ENCODE data around the gene BCAN.

The BCAN gene

DNA sequence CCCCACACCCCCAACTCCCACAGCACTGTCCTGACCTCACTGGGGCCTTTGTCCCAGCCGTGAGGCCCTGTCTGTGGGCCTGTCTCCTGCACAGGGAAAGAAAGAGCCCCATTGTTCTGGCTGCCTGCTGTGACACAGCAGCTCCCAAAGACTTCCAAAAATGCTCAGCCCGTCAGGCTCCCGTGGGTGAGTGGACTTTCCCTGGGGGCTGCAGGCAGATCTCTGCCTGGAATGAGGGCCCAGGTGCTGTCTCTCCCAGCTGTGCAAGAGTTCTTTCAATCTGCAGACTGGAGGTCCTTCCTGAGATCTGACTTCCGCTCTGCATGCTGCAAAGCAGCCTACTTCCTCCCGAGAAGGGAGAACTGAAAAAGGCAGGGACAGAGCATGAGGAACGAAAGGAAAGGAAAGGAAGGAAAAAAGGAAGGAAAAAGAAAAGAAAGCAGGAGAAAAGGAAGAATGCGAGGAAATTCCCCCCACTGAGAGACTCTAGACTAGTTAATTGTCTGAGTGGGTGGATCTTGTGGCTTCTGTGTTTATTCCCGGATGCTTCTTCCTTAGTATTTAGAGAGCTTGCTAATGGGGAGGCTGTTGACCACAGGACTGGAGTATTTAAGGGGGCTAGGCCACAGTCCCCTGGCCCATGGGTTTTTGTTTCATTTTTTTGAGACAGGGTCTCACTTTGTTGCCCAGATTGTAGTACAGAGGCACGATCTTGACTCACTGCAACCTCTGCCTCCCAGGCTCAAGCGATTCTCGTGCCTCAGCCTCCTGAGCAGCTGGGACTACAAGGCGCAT is 20.3 kb downstream of the BCAN start:
- no peak for DNase-seq

DNA sequence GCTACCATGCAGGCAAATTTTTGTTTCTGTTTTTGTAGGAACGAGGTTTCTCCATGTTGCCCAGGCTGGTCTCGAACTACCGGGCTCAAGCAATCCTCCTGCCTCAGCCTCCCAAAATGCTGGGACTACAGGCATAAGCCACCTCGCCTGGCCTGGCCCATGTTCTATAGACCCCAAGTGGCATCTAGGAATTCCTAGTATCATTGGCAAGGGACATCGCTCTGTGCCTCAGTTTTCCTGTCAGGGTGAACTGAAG is 20.8 kb downstream of the BCAN start:
- no peak for DNase-seq

DNA sequence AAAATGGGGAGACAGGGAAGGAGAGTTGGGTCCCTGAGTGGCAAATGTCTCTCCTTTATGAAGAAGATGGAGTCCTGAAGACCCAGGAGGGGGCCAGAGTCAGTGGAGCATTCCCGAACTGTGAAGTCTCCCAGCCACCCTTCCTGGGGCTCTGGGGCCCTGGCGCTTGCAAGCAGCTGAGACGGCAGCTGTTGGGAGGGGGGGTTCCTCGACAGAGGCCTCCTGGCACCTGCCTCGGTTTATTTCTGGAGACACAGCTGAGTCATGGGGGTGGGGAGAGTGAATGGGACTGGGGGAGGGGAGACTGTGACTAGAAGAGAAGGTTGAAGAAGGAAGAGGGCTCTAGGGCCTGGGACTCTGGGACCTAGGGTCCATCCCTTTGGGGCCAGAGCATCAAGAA is 21.3 kb downstream of the BCAN start:
- DNase-seq: no peak

DNA sequence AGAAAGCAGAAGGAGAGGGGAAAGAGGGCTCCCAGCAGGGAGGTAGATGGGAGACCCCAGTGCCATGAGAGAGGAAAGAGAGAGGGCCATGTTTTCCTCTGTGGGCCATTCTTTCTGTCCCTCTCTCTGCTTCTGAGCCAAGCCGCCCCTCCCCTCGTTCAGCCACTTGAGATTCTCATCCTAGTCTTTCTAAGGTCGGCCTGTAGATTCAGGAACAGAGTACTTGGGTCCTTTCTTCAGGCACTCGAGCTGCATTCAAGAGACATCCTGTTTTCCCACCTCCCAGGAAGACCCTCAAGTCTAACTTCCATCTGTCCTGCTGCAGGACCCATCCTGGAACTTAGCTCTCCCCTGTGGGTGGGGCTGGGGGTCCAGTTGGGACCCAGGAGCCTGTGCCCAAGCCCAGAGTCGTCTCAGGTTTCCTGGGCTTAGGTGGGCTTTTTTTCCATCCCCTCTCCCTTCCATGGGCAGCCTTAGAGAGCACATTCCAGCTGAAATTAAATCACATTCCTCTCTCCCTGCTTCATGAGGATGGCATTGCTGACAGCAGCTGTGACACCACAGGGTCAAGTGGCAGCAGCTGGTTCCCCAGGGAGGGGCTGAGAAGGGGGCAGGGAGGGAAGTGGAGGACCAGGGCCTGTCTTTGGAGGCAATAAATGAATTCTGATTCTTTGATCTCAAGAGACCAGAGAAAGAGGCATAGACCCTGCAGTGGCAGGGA is 22.3 kb downstream of the BCAN start:
- DNase-seq: no peak

DNA sequence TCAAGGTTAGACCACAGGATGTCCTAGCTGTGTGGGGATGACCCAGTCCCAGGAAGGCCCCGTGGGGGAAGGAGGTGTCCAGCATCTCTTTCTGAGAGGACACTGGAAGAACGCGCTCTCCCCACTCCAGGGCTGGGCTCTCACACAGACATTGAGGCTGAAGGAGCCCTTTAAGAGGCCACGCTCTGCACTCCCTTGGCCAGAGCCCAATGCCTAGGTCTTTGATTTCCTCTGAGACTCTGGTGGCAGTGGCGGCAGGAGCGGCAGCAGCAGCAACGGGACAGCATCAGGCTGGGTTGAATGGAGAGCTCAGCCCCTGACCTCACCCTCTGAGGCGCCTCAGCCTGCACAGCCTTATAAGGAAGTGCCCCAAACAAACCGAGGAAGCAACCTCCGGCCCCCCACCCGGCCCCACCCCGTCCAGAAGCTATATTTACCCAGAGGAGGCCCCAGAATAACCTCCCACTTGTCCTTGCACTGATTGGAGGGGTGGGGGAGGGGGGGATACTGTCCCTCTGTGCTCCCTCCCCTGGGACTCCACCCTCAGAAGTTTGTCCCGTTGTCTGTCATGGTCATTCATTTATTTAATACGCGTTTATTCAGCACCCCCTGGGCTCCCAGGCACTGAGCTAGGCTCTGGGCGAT is 23.0 kb downstream of the BCAN start:
- no peak for DNase-seq

DNA sequence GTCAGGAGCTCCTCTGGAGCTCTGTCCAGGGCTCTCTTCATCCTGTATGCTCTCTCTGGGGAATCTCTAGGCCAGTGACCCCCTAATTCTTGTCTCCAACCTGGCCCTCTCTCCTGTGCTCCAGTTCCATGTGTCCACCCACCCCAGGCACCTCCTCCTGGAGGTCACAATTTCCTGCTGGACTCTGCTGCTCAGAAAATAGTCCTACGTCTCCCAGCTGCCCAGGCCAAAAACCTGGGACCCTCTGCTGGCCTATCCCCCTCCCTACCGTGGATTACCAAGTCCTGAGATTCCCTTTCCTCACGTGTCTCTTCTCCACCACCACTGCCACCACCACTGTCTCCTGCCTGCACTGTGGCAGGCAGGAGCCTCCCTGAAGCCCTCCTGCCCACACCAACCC is 23.6 kb downstream of the BCAN start:
- no peak for DNase-seq

DNA sequence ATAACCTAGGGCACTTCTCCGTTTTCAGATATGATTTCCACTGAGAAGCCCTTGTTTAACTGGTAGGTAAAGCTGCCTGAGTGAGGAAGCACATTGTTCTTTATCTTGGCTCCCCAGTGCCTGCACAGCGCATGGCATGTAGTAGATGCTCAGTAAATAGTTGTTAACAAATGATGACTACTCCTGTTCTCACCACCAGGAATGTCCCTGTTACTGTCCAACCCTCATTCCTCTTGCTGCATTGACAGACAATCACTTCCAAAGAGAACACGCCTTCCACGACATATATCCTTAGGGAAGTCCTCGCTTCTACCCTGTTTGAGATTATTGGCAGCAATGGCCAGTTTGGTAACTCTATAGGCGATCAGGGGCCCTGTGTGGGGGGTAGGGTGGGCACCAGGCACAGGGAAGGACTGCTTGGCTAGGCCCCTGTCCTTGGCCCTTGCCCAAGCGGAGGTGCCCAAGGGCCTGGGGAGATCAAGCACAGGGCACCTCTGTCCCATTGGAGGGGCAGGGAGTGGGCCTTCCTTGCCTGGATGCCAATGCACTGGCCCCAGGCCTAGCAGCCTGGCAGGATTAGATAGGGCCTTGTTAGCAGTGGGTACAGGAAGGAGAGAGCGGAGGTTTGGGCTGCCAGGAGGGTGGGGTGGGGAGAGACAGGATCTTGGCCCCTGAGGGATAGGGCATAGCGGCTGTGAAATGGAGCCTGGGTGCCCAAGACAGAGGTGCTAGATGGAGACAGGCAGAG is 25.1 kb downstream of the BCAN start:
- no peak for DNase-seq

DNA sequence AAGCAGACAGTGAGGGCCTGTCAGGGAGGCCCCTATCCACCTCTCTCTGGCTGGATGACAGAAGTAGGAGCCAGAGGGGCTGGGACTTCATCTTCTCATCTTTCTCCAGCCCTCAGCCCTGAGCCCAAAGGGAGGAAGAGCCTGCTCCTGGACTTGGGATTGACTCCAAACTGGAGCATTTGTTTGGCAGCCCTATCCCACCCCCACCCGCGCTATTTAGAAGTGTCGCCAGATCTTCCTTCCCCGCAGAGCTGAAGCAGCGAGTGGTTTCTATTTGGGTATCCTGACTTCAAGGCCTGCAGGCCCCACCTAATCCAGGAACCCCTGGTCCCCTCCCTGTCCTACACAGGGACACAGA is 25.7 kb downstream of the BCAN start:
- no peak for DNase-seq

DNA sequence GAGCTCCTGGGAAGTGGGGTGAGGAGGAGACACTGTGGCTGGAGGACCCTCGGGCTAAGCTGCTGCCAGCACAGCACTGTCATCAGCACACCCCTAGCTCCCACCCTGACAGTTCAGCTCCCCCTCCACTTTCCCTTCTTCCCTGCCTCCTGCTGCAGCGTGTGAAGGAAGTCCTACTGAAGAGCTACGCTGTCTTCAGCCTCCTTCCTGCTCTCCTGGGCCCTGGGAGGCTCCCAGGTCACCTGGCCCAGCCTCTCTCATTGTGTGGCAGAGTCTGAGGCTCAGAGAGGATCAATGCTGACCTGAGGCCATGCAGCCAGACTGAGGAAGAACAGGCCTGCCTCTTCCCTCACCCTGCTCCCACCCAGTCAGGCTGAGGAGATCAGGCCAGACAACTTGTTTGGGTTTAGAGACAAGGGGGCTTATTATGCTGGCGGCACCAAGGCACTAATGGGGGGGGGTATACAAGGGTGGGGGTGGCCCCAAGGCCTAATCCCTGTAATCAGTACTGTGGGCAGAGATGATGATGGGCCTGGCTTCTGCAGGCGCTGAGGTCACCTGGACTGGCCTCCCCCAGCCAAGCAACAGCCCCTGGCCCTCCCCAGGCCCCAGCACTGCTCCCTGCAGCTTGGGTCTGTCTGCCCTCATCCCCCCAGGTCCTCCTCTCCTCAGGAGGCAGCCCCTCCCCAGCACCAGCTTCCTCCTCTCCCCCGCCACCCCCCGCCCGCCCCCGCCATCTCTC is 26.2 kb downstream of the BCAN start:
- DNase-seq: no peak

DNA sequence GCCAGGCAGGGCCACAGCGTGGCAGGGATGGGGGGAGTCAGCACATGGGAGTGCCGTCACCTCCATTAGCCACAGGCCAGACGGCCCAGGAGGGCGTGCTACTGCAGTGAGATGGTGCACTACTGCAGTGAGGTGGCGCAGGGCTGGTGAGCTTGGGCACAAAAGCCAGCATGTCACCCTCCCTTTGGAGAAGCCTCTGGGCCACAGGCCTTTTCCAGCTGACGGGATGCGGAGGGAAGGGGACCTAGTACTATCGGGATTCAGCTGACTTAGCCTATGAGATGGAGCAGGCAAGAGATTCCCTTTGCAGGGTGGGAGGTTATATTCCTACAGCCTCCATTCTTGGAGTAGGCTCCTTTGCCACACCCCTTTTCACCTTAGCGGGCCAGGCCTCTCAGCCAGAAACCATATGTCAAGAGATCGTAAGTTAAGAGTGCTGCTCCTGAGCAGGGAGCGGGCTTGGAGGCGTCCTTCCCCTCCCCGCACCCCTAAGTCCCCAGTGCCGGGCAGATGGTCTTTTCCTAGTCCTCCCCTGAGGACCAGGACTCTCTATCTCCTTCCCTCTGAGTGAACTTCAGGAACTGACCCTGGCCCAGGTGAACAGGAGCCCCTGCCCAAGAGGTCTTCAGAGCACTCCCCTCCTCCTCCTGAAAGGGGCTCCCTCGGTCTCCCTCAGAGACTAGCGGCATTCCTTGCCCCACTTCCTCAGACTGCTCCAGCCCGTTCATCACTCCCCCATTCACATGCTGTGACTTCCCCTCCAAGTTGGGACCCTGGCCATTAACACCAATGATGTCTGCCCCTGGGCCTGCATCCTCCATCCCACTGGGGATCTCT is 27.1 kb downstream of the BCAN start:
- DNase-seq: no peak

DNA sequence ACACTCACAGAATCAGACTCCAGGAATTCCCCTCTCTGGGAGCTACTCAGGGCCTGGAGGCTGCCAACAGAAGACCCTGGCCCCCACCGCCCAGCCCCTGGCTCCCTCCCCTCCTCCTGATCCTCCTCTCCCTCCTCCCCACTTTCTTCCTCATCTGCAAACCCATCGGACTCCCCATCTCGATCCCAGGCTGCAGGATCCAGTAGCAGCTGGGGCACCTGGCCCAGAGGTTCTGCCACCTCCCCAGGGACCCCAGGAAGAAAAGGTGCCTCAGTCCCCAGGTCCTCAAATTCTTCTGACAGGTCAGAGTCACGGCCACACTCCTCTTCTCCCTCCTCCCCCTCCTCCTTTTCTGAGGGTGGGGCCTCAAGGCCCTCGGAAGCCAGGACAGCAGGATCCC is 27.9 kb downstream of the BCAN start:
- DNase-seq: no peak

DNA sequence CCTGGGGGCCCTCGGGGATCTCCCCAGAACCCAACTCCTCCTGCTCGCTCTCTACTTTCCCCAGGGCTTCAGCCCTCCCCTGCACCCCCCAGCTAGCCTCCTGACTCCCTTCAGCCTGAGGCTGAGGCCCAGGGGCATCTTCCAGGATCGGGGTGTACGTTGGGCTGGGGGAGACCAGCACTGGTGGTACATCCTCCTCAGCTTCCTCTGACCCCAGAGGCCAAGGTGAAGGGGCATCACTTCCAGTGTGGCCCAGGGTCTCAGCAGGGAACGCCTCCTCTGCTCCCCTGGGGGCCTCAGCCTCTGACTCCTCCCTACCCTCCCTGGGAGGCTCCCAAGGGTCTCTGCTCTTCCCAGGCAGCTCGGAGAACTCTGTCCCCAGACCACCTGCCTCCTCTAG is 28.4 kb downstream of the BCAN start:
- DNase-seq: no peak

DNA sequence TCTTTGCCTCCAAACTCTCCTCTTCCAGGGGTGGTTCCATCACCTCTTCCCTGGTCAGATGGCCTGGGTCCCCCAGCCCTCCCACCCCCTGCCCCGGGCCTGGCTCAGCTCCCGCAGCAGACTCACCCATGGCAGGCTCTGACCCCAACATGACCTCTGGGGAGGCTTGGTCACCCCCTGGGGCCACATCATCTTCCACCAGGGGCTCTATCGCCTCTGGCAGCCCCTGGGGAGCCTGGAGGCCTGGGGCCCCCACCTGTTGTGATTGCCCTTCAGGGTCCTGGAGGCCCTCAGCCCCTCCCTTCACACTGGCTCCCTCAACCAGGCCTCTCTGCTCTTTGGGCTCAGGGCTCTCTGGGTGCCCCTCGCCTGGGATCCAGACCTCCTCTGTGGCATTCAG is 28.9 kb downstream of the BCAN start:
- DNase-seq: no peak

DNA sequence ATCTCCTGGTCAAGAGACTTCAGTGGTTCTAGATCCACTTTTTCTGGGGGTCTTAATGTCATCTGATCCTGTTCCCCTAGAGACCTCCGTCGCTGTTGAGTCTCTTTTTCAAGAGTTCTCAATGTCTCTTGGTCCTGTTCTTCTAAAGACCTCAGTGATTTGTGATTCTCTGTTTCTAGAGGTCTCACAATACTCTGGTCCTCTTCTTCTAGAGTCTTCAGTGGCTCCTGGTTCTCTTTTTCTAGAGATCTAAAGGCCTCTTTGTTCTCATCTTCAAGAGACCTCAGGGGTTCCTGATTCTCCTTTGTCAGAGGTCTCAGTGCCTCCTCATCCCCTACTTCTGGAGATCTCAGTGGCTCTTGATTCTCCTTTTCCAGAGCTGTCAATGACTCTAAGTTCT is 29.9 kb downstream of the BCAN start:
- DNase-seq: no peak

DNA sequence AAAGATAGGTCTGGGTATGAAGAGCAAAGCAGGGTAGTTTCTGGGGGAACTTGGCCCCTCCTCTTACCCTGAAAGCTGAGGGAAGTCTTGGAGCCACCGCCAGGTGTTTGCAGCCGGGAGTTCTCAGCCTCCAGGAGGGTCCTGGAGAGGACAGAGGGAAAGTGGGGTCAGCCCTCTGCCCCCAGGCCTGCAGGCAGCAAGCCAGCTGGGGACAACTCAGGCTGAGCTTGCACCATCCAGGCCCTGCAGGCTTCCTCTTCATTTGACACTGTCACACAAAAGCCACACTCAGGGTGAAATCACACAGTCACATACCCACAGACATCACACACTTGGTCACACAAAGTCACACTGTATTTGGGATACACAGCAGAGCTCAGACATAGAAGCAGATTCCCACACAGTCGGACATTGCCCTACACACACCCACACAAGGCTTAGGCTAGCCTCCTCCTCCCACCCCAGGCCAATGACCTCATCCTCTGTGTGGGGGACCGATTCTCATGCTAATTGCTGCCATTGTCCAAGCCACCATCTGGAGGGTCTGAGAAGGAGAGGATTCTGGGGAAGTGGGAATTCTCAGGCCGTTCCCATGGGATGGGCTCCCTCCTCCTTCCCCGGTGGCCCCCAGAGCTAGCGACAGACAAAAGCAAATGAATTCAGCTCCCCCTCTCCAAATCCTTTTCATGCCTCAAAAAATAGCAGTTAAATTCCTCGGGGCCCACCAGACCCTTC is 31.6 kb downstream of the BCAN start:
- no peak for DNase-seq

DNA sequence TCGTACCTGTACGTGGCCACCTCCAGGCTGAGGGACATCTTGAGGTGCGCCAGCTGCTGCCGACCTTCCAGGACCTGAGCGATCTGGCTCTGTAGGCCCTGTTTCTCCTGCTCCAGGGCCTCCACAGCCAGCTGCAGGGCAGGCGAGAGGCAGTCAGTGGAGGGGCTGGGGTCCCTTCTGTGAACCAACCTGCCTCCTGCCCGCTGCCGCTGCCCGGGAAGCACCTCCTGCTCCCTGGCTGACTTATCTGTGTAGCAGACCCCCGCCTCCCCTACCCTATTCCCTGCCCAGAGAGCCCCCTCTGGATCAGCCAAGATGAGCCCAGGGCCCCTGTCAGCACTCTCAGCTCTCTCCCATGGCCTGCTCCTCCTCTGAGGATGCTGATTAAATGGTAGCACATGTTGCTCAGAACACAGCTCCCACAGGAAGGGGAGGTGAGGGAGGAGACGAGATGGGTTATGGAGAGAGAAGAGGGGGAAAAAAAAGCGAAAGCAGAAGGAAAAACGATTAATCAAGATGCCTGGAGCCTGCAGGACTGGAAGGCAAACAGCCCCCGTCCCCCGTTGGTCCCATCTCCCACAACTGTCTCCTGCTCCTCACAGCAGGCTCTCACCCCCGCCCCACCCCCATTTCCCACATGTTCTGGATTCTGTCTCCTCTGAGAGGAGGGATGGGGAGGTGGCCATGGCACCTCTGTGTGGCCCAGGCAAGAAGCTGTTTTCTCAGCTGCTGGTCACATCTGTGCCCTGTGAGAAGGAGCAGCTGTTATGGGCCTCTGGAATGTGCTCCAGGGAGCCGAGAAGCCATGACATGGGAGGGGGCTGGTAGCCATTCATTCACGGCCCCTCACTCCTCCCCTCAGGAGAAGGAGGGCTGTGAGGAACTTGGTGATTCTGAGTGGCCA is 33.5 kb downstream of the BCAN start:
- no peak for DNase-seq

DNA sequence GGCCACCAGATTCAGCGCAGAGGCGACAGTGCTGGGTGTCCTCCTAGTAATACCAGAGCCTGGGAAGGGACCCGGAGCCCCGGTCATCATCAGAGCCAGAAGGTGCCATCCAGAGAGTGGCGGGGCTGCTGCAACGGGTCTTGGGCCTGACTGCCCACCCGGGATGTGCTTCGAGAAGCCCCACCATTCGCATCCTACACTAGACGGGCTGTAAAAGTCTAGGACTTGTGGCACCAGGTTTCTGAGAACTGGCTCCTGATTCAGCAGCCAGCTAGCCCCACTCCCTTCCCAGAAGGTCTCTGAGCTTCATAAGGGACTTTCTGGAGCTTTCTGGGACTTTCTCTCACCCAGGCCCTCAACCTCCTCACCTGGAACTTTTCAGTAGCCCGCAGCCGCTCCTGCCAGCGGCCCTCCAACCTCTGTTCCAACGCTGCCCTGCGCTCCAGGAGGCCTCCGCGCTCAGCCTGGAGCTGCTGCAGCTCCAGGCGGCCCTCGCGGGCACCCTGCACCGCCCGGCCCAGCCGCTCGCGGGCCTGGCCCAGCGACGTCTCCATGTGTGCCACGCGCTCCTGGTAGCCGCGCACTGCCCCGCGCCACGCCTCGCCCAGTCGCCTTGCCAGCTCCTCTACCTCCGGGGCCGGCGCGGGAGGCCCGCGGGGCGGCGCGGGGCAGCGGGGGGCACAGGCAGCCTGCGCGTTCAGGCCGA is 34.4 kb downstream of the BCAN start:
- DNase-seq: no peak

DNA sequence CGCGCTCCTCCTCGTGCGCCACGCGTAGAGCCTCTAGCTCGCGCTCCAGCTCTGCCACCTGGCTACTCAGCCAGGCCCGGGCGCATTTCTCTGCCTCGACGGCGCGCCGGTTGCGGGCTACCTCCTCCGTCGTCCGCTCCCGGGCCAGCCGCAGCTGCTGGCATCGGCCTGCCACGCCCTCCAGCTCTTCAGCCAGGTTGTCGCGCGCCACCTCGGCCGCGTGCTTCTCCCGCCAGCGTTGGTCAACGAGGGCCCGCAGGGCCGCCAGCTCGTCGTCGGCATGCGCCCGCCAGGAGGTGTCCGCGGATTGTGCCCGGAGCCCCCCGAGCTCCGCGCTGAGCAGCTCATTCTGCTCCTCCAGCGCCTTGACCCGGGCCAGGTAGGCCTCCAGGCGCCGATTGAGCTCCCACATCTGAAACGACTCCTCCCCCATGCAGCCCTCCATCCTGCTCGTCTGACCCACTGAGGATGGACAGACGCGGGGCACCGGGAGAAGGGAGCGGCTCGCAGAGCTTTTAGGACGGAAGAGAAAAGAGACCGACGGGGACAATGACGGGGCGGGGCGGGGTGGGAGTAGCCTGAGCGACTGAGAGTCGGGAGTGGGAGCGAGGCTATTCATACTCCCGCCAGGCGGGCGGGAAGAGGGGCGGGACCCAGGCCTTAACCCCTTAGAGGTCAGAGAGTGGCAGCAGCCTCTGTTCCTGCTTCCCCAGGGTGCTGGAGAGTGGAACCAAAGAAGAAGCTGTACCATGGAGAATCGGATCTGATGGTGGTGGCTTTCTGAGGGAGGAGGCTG is 35.1 kb downstream of the BCAN start, which contains the start of gene NES:
Gene NES (minus strand): TSS at position 588 of the 796 bp plus-strand sequence. CDS start 143 bp downstream, at position 445.
- DNase-seq: no peak

All from CD4-positive, alpha-beta T cell treated with Interleukin-6 for 4 hours (primary cell).